GM23248 (cell line): Measurements from ENCODE around the gene HBS1L. TPM values are rescaled to one million over a fixed set of nuclear protein-coding genes. Genes with fewer than 3 reads are reported as not detected.

Experiments
- DNase-seq: peaks from one replicate; pipeline ENCODE4 v3.0.0-alpha.2; 2015
- H2AFZ ChIP-seq: fragments of 200-600 bp; sonication (generic); 2 replicates; pipeline ENCODE4 v1.6.1; 2016; ENCODE audit warnings: antibody characterized with exemption
- H3F3A ChIP-seq: fragments of 200-600 bp; sonication (generic); 2 replicates; pipeline ENCODE4 v1.6.1; 2016; ENCODE audit warnings: mild to moderate bottlenecking, antibody characterized with exemption, mixed run types; ENCODE audit not compliant: insufficient read depth
- H3K27ac ChIP-seq: fragments of 200-600 bp; sonication (generic); 2 replicates; pipeline ENCODE4 v1.5.1; 2016; ENCODE audit warnings: mild to moderate bottlenecking
- H3K27me3 ChIP-seq: fragments of 200-600 bp; sonication (generic); replicated peaks from 2 replicates; pipeline ENCODE4 v1.6.1; 2016; ENCODE audit warnings: mild to moderate bottlenecking; ENCODE audit not compliant: insufficient read depth
- H3K36me3 ChIP-seq: fragments of 200-600 bp; sonication (generic); 2 replicates; pipeline ENCODE4 v1.6.1; 2016; ENCODE audit warnings: low read depth, mild to moderate bottlenecking
- H3K4me1 ChIP-seq: fragments of 200-600 bp; sonication (generic); 2 replicates; pipeline ENCODE4 v1.6.1; 2016; ENCODE audit warnings: mild to moderate bottlenecking; ENCODE audit not compliant: insufficient read depth
- H3K4me2 ChIP-seq: fragments of 200-600 bp; sonication (generic); one replicate; pipeline ENCODE4 v1.6.1; 2016; ENCODE audit warnings: mild to moderate bottlenecking; ENCODE audit not compliant: unreplicated experiment
- H3K4me3 ChIP-seq: fragments of 200-600 bp; sonication (generic); 2 replicates; pipeline ENCODE4 v1.5.1; 2016; ENCODE audit warnings: mild to moderate bottlenecking
- H3K79me2 ChIP-seq: fragments of 200-600 bp; sonication (generic); 2 replicates; pipeline ENCODE4 v1.6.1; 2016; ENCODE audit warnings: mild to moderate bottlenecking; ENCODE audit not compliant: insufficient read depth
- H3K9ac ChIP-seq: fragments of 200-600 bp; sonication (generic); 2 replicates; pipeline ENCODE4 v1.6.1; 2016; ENCODE audit warnings: mild to moderate bottlenecking
- H3K9me2 ChIP-seq: fragments of 200-600 bp; sonication (generic); 2 replicates; pipeline ENCODE4 v1.6.1; 2016; ENCODE audit warnings: mixed run types, mild to moderate bottlenecking, moderate library complexity; ENCODE audit not compliant: insufficient read depth
- H3K9me3 ChIP-seq: fragments of 200-600 bp; sonication (generic); one replicate; pipeline ENCODE4 v1.6.1; 2017; ENCODE audit warnings: low read depth
- H4K20me1 ChIP-seq: fragments of 200-600 bp; sonication (generic); 2 replicates; pipeline ENCODE4 v1.6.0; 2016; ENCODE audit not compliant: insufficient read depth
- EZH2 ChIP-seq: fragments of 200-600 bp; sonication (generic); IDR thresholded peaks from 2 replicates; pipeline ENCODE4 v1.6.1; 2018; ENCODE audit warnings: antibody characterized with exemption, mild to moderate bottlenecking; ENCODE audit not compliant: insufficient read depth, poor library complexity, severe bottlenecking
- EZH2phosphoT487 ChIP-seq: fragments of 200-600 bp; sonication (generic); IDR thresholded peaks from 2 replicates; pipeline ENCODE4 v1.6.1; 2018; ENCODE audit warnings: antibody characterized with exemption, moderate library complexity, mild to moderate bottlenecking, low read depth; ENCODE audit not compliant: insufficient read depth
- WGBS, 2 experiments: methylation state at CpG; one replicate each; pipeline ENCODE4 v1.1.6; 2015 to 2017; ENCODE audit warnings: low lambda C conversion rate in 2 of 2, low coverage in 1 of 2; ENCODE audit errors: missing lambda C conversion rate in 2 of 2; 5-methylcytosine and 5-hydroxymethylcytosine counted together
- in situ Hi-C: fragments of 300-500 bp; cut with MboI; formaldehyde crosslinking; loops from 2 replicates; pipeline ENCODE4 v1.15.0; 2020
- polyA plus RNA-seq: library from polyadenylated mRNA; unstranded; fragments of >200 nt; fragmentation: Nextera tagmentation; extraction: Ambion mirVana; gene quantifications from 2 replicates; pipeline ENCODE4 v1.2.1, GENCODE V29; 2016
- total RNA-seq: library from RNA; depleted of rRNA; stranded (reverse); fragments of >200 nt; shearing (Covaris generic); gene quantifications from 2 replicates; pipeline ENCODE4 v1.2.3, GENCODE V29; 2014

Gene HBS1L
- total and polyA plus RNA-seq, 2 experiments from 2014 or later, result 83.1 to 83.9 TPM

- Histone ChIP-seq H2AFZ (no peak overlapping the region), H3K4me2 (no peak overlapping the region), H4K20me1 (no peaks in the 10 kb centered on the region), H3K4me3 (no peak overlapping the region), H3K27ac (no peak overlapping the region), H3K9me2 (no peaks in the 10 kb centered on the region), H3F3A (no peaks in the 10 kb centered on the region), H3K79me2 (no peaks in the 10 kb centered on the region), H3K9me3 (no peaks in the 10 kb centered on the region), H3K9ac (no peak overlapping the region), H3K27me3 (no peaks in the 10 kb centered on the region), H3K36me3 (no peaks in the 10 kb centered on the region), H3K4me1 (no peaks in the 10 kb centered on the region)
- in situ Hi-C loops, result loop anchor here (10.0 kb wide), 1 partner anchor 793 kb away; no protein-coding TSS in a partner anchor
- no peak for DNase-seq
- TF ChIP-seq EZH2phosphoT487, result no peak
- no peak for TF ChIP-seq EZH2
These were observed 106.5 kb downstream of the HBS1L start for GRCh38 chr6:134948142-134948541.

- no peaks in the 10 kb centered on the region for H3K9me2 ChIP-seq
- in situ Hi-C loops, result loop anchor here (10.0 kb wide), 1 partner anchor 790 kb away; no protein-coding TSS in a partner anchor
- no peak overlapping the region for H3K27ac ChIP-seq
- no peaks in the 10 kb centered on the region for H3K36me3 ChIP-seq
- no peak overlapping the region for H2AFZ ChIP-seq
- DNase-seq, result no peak
- no peak overlapping the region for H3K4me3 ChIP-seq
- H3F3A ChIP-seq, result no peaks in the 10 kb centered on the region
- no peak overlapping the region for H3K4me2 ChIP-seq
- H3K9ac ChIP-seq, result no peak overlapping the region
- H3K79me2 ChIP-seq, result no peaks in the 10 kb centered on the region
- H3K4me1 ChIP-seq, result no peaks in the 10 kb centered on the region
- no peak for TF ChIP-seq EZH2phosphoT487
- no peak for TF ChIP-seq EZH2
- H3K9me3 ChIP-seq, result no peaks in the 10 kb centered on the region
- no peaks in the 10 kb centered on the region for H3K27me3 ChIP-seq
- no peaks in the 10 kb centered on the region for H4K20me1 ChIP-seq
These were observed 109.6 kb downstream of the HBS1L start for GRCh38 chr6:134945045-134945444.

- Histone ChIP-seq H3K4me2 (no peak overlapping the region), H3K27me3 (no peaks in the 10 kb centered on the region)
- 95% methylated on average over 9 of the region's 9 CpGs for WGBS, 2 experiments
These were observed 111.0 kb downstream of the HBS1L start for GRCh38 chr6:134943522-134944111.

GRCh38 chr6:134938896-134939295 lies 115.7 kb downstream of the HBS1L start:
- Histone ChIP-seq H3K27ac (no peak overlapping the region), H3K36me3 (no peaks in the 10 kb centered on the region), H3F3A (peaks cover 3% of the 10 kb centered on the region; the same call in 1 of the 2 replicates), H3K79me2 (no peaks in the 10 kb centered on the region), H3K4me3 (no peak overlapping the region), H2AFZ (no peak overlapping the region), H3K4me2 (no peak overlapping the region), H3K4me1 (peaks cover 14% of the 10 kb centered on the region), H3K9me3 (no peaks in the 10 kb centered on the region), H3K27me3 (no peaks in the 10 kb centered on the region), H3K9me2 (no peaks in the 10 kb centered on the region), H3K9ac (no peak overlapping the region), H4K20me1 (no peaks in the 10 kb centered on the region)
- WGBS, 2 experiments, result 75 to 76% methylated on average over 5 of the region's 5 CpGs
- TF ChIP-seq EZH2 (no peak), EZH2phosphoT487 (no peak)
- in situ Hi-C loops, result loop anchor here (10.0 kb wide), 1 partner anchor 114 kb away; no protein-coding TSS in a partner anchor
- DNase-seq, result no peak

More at GRCh38 chr6:134943522-134944111, 111.0 kb downstream of the HBS1L start:
- TF ChIP-seq EZH2phosphoT487 (no peak), EZH2 (no peak)
- Histone ChIP-seq H3K36me3 (no peaks in the 10 kb centered on the region), H2AFZ (no peak overlapping the region), H3K9ac (no peak overlapping the region), H3K79me2 (no peaks in the 10 kb centered on the region), H3K9me3 (no peaks in the 10 kb centered on the region), H3K4me1 (no peaks in the 10 kb centered on the region), H3K4me3 (no peak overlapping the region), H3F3A (no peaks in the 10 kb centered on the region), H4K20me1 (no peaks in the 10 kb centered on the region), H3K27ac (no peak overlapping the region), H3K9me2 (no peaks in the 10 kb centered on the region)
- DNase-seq, result no peak
- in situ Hi-C loops, result loop anchor here (10.0 kb wide), 1 partner anchor 789 kb away; no protein-coding TSS in a partner anchor

GRCh38 chr6:134937426-134937825 lies 117.2 kb downstream of the HBS1L start:
- DNase-seq, result peak; percentile 17
- H3K27me3 ChIP-seq, result no peaks in the 10 kb centered on the region
- H3K9ac ChIP-seq, result no peak overlapping the region
- no peaks in the 10 kb centered on the region for H4K20me1 ChIP-seq
- H3K4me1 ChIP-seq, result peaks cover 14% of the 10 kb centered on the region
- H3K36me3 ChIP-seq, result no peaks in the 10 kb centered on the region
- no peaks in the 10 kb centered on the region for H3K9me2 ChIP-seq
- TF ChIP-seq EZH2phosphoT487 (no peak), EZH2 (no peak)
- no peak overlapping the region for H3K4me3 ChIP-seq
- 81 to 83% methylated on average over 5 of the region's 5 CpGs for WGBS, 2 experiments
- in situ Hi-C loops, result loop anchor here (10.0 kb wide), 1 partner anchor 113 kb away; no protein-coding TSS in a partner anchor
- no peak overlapping the region for H2AFZ ChIP-seq
- peak overlapping the region; percentile 34 for H3K4me2 ChIP-seq
- no peaks in the 10 kb centered on the region for H3K79me2 ChIP-seq
- H3F3A ChIP-seq, result peaks cover 3% of the 10 kb centered on the region; the same call in 1 of the 2 replicates
- H3K9me3 ChIP-seq, result no peaks in the 10 kb centered on the region
- H3K27ac ChIP-seq, result no peak overlapping the region
